Aorta (tissue), 5 donors: ENCODE data around the gene VANGL2. TPM values are rescaled to one million over a fixed set of nuclear protein-coding genes. Genes with fewer than 3 reads are reported as not detected.

Experiments
- ATAC-seq: fragments of 200-7000 bp; cut with Tn5 transposase; one replicate; pipeline ENCODE4 v1.9.1; 2022; ENCODE audit warnings: moderate library complexity; ENCODE audit not compliant: low FRiP score
- DNase-seq, 2 donors: peaks; one replicate each; pipeline ENCODE4 v3.0.0-alpha.2; 2020
- H3K27ac ChIP-seq, 2 donors: one replicate each; pipeline ENCODE4 v1.5.1; 2013; ENCODE audit warnings: low read length in 2 of 2, mild to moderate bottlenecking in 2 of 2, moderate library complexity in 2 of 2, control low read depth in 1 of 2, inconsistent platforms in 1 of 2, low read depth in 1 of 2
- H3K27me3 ChIP-seq, 2 donors: one replicate each; pipeline ENCODE4 v1.6.1; 2013; ENCODE audit warnings: control low read depth in 1 of 2, low read length in 1 of 2, mild to moderate bottlenecking in 1 of 2, moderate library complexity in 1 of 2; ENCODE audit not compliant: insufficient read depth in 2 of 2, control insufficient read depth in 1 of 2
- H3K36me3 ChIP-seq, 2 donors: one replicate each; pipeline ENCODE4 v1.6.1; 2013; ENCODE audit warnings: control low read depth in 1 of 2, low read length in 1 of 2, mild to moderate bottlenecking in 1 of 2; ENCODE audit not compliant: insufficient read depth in 2 of 2, control insufficient read depth in 1 of 2
- H3K4me1 ChIP-seq, 2 donors: one replicate each; pipeline ENCODE4 v1.6.1; 2013; ENCODE audit warnings: low read length in 2 of 2, control low read depth in 1 of 2, mild to moderate bottlenecking in 1 of 2, moderate library complexity in 1 of 2; ENCODE audit not compliant: insufficient read depth in 2 of 2, control insufficient read depth in 1 of 2
- H3K4me3 ChIP-seq, 2 donors: one replicate each; pipeline ENCODE4 v1.5.1; 2013; ENCODE audit warnings: low read length in 2 of 2, control low read depth in 1 of 2, mild to moderate bottlenecking in 1 of 2
- H3K9me3 ChIP-seq: one replicate; pipeline ENCODE4 v1.6.1; 2013; ENCODE audit warnings: mild to moderate bottlenecking, low read length; ENCODE audit not compliant: control insufficient read depth
- whole genome bisulfite sequencing, 2 donors: extraction: QIAGEN DNeasy Blood & Tissue Kit; methylation state at CpG; one replicate each; pipeline ENCODE4 v1.1.7; 2013; 5-methylcytosine and 5-hydroxymethylcytosine counted together
- intact Hi-C, 2 donors: fragments of 100-400 bp; cut with DNase I; formaldehyde crosslinking; loops; one replicate each; pipeline versions ENCODE4 v1.14.2 to v1.15.0; 2022
- polyA plus RNA-seq, 2 donors: library from polyadenylated mRNA; stranded (reverse); fragments of 200-250 nt; gene quantifications; one replicate each; pipeline ENCODE4 v1.2.3, GENCODE V29; 2013
- total RNA-seq, 2 donors: library from RNA; stranded (reverse); fragmentation: NEBNext Ultra II Directional; extraction: Animal tissue kit (Norgen Biotek cat#: 25700); gene quantifications; one replicate each; pipeline ENCODE4 v1.2.1, GENCODE V29; 2021
- donor health status: healthy with polysubstance abuse.
- donor health status: Bipolar disorder and iron deficiency.
- donor health status: DM: no; HTN: no; CAD: no.
- donor health status: DM: no; HTN: no; CAD: no.
- donor health status: DM: yes; HTN: yes; CAD: no.

VANGL2 gene
- total and polyA plus RNA-seq, 4 donors = 0.26 to 4.4 (median 0.92) TPM

DNA sequence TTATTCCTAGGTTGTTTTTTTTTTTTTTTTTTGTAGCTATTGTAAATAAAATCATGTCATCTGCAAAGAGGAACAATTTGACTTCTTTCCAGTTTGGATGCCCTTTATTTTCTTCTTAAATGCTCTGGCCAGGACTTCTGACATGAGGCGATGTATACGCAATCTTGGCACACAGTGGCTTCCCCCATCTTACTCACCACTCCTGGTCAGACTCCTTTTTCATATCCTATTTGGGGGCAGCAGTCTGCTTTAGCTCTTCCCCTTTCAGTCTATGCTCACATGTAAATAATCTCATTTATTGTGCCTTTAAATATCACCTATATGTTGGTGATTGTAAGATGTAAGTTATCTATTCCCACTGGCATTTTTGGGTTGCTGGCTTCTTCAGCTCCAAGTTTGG lies 66.6 kb downstream of the VANGL2 start:
- Histone ChIP-seq H3K27ac (no peak overlapping the region), H3K9me3 (no peaks in the 10 kb centered on the region), H3K36me3 (no peaks in the 10 kb centered on the region), H3K27me3 (no peaks in the 10 kb centered on the region), H3K4me3 (no peak overlapping the region), H3K4me1 (no peaks in the 10 kb centered on the region)
- WGBS, 2 donors = 90 to 96% methylated on average over 2 of the region's 2 CpGs
- ATAC-seq (no peak), DNase-seq (no peak)
- intact Hi-C loops = no loop called here

DNA sequence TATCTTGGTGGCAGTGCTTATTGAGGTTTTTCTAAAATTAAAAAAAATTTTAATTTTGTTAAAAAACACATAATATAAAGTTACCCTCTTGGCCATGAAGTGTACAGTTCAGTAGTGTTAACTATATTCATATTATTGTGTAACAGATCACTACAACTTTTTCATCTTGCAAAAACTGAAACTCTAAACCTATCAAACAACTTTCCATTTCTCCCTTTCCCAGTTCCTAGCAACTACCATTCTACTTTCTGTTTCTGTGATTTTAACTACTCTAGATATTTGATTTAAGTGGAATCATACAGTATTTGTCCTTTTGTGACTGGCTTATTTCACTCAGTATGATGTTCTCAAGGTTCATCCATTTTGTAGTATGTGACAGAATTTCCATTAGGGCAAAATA lies 67.2 kb downstream of the VANGL2 start:
- no peak overlapping the region for H3K4me3 ChIP-seq
- intact Hi-C loops = no loop called here
- DNase-seq (no peak), ATAC-seq (no peak)
- H3K4me1 ChIP-seq = no peaks in the 10 kb centered on the region
- H3K27me3 ChIP-seq = no peaks in the 10 kb centered on the region
- H3K36me3 ChIP-seq = no peaks in the 10 kb centered on the region
- H3K27ac ChIP-seq = no peak overlapping the region
- no peaks in the 10 kb centered on the region for H3K9me3 ChIP-seq

DNA sequence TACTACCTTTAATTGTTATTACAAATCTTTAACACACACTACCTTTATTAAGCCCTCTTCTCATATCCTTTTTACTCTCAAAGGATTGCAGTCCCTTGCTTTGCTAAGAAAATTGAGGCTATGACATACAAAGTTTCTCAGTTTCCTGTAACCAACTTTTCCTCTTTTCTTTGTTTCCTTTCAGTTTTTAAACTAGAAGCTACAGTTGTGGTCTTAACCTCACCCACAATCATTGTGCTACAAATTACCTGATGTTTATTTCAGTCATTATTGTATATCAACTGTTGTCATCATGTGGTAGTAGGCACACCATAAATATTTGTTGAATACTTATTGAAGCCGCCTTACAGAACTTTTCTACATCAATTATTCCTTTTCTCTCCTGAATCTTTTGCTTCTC lies 70.9 kb downstream of the VANGL2 start:
- no peak for ATAC-seq
- intact Hi-C loops = no loop called here
- WGBS, 2 donors = 86 to 89% methylated on average over 1 of the region's 1 CpG

DNA sequence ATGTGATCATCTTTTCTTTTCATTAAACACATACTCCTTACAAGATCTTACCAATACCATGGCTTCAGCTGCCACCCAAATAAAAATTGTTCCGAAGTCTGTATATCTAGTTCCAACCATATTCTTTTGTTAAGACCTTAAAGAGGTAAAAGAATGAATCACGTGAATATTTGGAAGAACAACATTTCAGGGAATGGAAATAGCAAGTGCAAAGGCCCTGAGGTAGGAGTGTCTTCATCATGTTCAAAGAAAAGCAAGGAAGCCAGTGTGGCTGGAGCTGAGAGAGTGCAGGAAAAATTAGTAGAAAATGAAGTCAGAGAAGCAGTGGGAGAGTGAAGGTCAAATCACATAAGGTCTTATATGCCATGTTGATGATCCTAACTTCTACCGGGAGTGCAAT lies 71.7 kb downstream of the VANGL2 start:
- no peaks in the 10 kb centered on the region for H3K36me3 ChIP-seq
- intact Hi-C loops = no loop called here
- no peak for ATAC-seq
- no peaks in the 10 kb centered on the region for H3K27me3 ChIP-seq
- no peaks in the 10 kb centered on the region for H3K9me3 ChIP-seq
- H3K4me1 ChIP-seq = no peaks in the 10 kb centered on the region
- H3K4me3 ChIP-seq = no peak overlapping the region
- 85 to 86% methylated on average over 3 of the region's 3 CpGs for WGBS, 2 donors
- no peak overlapping the region for H3K27ac ChIP-seq
- DNase-seq = no peak

More for the DNA sequence above, 70.9 kb downstream of the VANGL2 start:
- no peaks in the 10 kb centered on the region for H3K4me1 ChIP-seq
- DNase-seq = no peak
- no peaks in the 10 kb centered on the region for H3K9me3 ChIP-seq
- no peaks in the 10 kb centered on the region for H3K27me3 ChIP-seq
- H3K4me3 ChIP-seq = no peak overlapping the region
- no peak overlapping the region for H3K27ac ChIP-seq
- no peaks in the 10 kb centered on the region for H3K36me3 ChIP-seq

DNA sequence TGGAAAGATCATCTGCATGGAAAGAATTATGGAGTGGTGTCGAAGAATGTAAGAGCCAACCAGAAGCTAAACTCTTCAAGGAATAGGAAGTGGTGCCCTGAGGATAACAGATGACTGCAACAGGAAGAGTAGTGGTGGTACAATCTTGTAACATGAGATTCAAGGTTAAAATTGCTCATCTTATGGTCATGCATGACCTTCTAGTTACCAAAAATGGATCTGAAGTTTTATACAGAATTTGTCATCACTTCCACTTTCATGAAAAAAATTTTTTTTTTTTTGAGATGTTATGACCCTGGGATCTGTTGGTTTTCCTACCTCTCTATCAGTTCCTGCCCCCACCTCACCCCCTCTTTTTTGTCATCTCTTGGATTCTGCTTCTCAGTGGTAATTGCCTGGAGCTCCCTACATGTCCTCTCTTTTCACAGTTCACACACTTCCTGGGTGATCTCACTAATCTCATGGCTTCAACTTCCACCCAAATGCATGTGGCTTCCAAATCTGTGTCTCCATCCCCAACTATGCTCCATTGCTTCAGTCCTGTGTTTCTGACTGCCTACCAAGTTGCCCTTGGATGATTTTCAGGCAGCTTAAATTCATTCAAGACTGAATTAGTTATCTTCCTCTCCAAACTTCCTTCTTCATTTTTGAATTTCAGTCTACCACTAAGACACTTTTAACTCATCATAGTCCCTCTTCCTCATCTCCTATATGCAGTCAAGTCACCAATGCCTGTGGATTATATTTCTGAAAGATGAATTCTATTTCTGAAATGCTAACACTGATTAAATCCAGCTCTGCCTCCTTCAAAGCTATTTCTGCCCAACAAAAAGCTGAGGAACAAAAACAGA lies 74.3 kb downstream of the VANGL2 start:
- 79 to 92% methylated on average over 1 of the region's 1 CpG for WGBS, 2 donors
- H3K4me3 ChIP-seq = no peak overlapping the region
- no peaks in the 10 kb centered on the region for H3K4me1 ChIP-seq
- no peak for DNase-seq
- no peak for ATAC-seq
- intact Hi-C loops = no loop called here
- no peak overlapping the region for H3K27ac ChIP-seq
- H3K27me3 ChIP-seq = no peaks in the 10 kb centered on the region
- H3K36me3 ChIP-seq = no peaks in the 10 kb centered on the region
- H3K9me3 ChIP-seq = no peaks in the 10 kb centered on the region

Other genes starting within 250 kb of the VANGL2 start
- under 1 TPM in 1 of 2 donors, not detected in 1; 0.19 TPM for gene ATP1A4, start 249.0 kb upstream of the VANGL2 start, total RNA-seq
- gene ATP1A4, start 249.0 kb upstream of the VANGL2 start, polyA plus RNA-seq = under 1 TPM in 1 of 2 donors, not detected in 1; 0.36 TPM
- 1 to 10 TPM; 1.6 to 4.4 TPM for gene CASQ1, start 210.0 kb upstream of the VANGL2 start, total RNA-seq
- gene CASQ1, start 210.0 kb upstream of the VANGL2 start, polyA plus RNA-seq = 10 to 100 TPM in 1 of 2 donors, 1 to 10 TPM in 1; 3.5 to 15.2 TPM
- gene PEA15, start 195.2 kb upstream of the VANGL2 start, total RNA-seq = 100 to 1,000 TPM; 258 to 313 TPM
- gene PEA15, start 195.2 kb upstream of the VANGL2 start, polyA plus RNA-seq = 100 to 1,000 TPM; 296 to 350 TPM
- 100 to 1,000 TPM; 134 to 152 TPM for gene DCAF8, start 138.0 kb upstream of the VANGL2 start, total RNA-seq
- 100 to 1,000 TPM in 1 of 2 donors, 10 to 100 TPM in 1; 39.2 to 128 TPM for gene DCAF8, start 138.0 kb upstream of the VANGL2 start, polyA plus RNA-seq
- 10 to 100 TPM; 44.8 to 55.1 TPM for gene PEX19, start 115.4 kb upstream of the VANGL2 start, total RNA-seq
- gene PEX19, start 115.4 kb upstream of the VANGL2 start, polyA plus RNA-seq = 10 to 100 TPM; 32.2 to 32.3 TPM
- gene COPA, start 57.3 kb upstream of the VANGL2 start, total RNA-seq = 100 to 1,000 TPM; 174 to 193 TPM
- gene COPA, start 57.3 kb upstream of the VANGL2 start, polyA plus RNA-seq = 10 to 100 TPM; 44.5 to 91.6 TPM
- gene NCSTN, start 57.2 kb upstream of the VANGL2 start, total RNA-seq = 10 to 100 TPM; 56.4 to 67.3 TPM
- gene NCSTN, start 57.2 kb upstream of the VANGL2 start, polyA plus RNA-seq = 10 to 100 TPM; 17.0 to 49.7 TPM
- gene NHLH1, start 33.5 kb upstream of the VANGL2 start, total RNA-seq = under 1 TPM; 0.13 to 0.24 TPM
- gene NHLH1, start 33.5 kb upstream of the VANGL2 start, polyA plus RNA-seq = not detected
- 1 to 10 TPM; 1.2 to 1.5 TPM for gene SLAMF6, start 122.7 kb downstream of the VANGL2 start, total RNA-seq
- 1 to 10 TPM in 1 of 2 donors, not detected in 1; 1.5 TPM for gene SLAMF6, start 122.7 kb downstream of the VANGL2 start, polyA plus RNA-seq
- 10 to 100 TPM; 10.8 to 22.9 TPM for gene CD84, start 178.9 kb downstream of the VANGL2 start, total RNA-seq
- gene CD84, start 178.9 kb downstream of the VANGL2 start, polyA plus RNA-seq = 1 to 10 TPM in 1 of 2 donors, under 1 TPM in 1; 0.41 to 4.1 TPM
- 1 to 10 TPM; 1.6 to 2.4 TPM for gene SLAMF1, start 246.5 kb downstream of the VANGL2 start, total RNA-seq
- gene SLAMF1, start 246.5 kb downstream of the VANGL2 start, polyA plus RNA-seq = not detected